HG02798 (cell line): Measurements from ENCODE around the gene SH3TC1.

Source experiments
- ATAC-seq: cut with Tn5 transposase; IDR thresholded peaks from one replicate; pipeline ENCODE4 v1.9.1; 2021; ENCODE audit warnings: mild to moderate bottlenecking; ENCODE audit not compliant: unreplicated experiment, poor library complexity

The SH3TC1 gene

GRCh38 chr4:8198906-8199593 lies at the start of gene SH3TC1:
Gene SH3TC1, plus strand, starts transcription at chr4:8199290. Its CDS starts 5,905 bp downstream, at chr4:8205195.
- peak; percentile 81 for ATAC-seq

- ATAC-seq: no peak
Observed at GRCh38 chr4:8149664-8150063, 49.4 kb upstream of the SH3TC1 start.

- no peak for ATAC-seq
Observed at GRCh38 chr4:8150152-8151090, 48.7 kb upstream of the SH3TC1 start.

DNA sequence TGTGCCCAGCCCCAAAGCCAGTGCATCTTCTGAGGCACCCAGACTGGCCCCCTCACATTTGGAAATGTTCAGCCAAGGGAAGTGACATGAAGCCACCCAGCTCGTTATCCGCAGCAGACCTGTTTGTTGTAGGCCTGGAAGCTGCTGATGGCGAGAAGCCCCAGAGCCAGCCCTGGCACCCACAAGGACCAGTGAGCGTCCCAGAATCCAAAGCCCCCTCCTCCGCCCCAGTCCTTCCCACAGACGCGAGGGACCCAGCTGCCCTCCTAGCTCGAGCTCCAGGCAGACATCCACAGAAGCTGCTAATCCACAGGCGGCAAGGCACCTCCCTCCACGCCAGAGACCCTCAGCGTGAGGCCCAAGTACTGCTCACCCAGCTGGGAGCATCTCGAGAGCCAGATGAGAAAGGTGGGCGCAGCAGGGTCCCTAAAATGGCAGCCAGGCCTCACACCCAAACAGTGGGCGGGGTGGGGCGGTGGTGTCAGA lies 47.9 kb upstream of the SH3TC1 start:
- ATAC-seq: no peak

DNA sequence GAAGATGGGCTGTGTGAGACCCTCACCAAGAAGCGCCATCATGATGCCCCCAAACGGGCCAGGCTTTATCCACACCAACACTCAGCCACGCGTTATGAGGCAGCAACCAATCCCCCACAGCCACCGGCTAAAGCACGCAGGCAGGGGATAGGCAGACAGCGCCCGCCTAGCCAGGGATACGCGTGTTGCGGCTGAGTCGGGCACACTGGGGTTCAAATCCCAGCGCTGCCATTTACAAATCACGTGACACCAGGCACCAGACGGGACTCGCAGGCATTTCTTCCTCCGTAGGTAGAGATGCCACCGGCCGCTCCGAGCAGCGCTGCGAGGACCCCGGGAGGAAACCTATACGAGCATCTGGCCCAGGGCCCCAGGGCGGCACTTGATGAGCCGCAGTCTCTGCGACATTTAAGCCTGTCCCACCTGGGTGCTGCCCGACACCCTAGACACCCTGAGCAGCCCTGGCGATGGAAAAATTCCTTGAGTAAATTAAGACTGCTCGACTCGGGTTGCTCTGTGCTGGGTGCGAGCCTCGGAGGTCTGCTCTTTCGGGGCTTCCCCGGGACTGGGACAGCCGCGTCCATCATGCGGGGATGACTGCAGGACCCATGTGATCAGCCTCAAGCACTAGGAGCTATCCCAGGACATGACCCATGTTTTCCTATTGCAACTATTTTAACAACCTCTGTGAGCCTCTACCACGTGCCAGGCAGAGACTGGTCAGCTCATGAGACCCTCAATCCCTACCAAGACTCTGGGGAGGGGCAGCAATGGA lies 46.8 kb upstream of the SH3TC1 start:
- no peak for ATAC-seq

DNA sequence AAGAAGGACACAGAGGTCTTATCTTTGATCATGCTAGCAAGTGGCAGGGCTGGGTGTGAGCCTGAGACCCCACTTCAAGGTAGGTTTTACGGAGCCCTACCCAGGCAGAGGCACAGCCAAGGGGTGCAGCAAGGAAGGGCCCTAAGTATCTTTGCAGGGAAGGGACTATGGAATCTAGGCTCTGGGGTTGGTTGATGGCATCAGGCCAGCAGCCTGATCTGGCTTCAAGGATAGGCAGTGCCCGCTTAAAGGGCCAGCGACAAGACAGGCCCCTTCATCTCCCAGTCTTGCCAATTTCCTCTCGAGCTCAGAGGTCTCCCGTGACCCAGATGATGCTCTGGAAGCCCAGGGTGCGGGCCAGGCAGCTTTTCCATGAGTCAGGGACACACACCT lies 46.2 kb upstream of the SH3TC1 start:
- no peak for ATAC-seq

DNA sequence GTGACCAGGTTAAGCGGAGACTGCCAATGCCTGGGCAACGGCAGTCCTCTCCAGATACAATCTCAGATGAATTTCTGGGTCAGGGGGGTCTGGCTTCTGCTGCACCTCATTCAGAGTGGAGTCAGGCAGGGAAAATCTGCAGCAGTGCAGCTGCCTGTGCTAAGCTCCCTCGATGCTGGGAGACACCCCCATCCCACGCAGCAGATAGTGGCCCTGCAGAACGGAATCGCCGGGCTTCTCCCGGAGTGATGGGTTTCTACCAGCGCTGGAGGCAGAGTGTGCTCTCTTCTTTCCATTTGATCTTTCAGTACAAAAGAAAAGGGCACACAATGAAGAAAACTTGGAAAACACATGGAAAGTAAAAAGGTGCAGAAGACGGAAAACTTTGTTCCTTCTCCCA lies 45.6 kb upstream of the SH3TC1 start:
- ATAC-seq: no peak

DNA sequence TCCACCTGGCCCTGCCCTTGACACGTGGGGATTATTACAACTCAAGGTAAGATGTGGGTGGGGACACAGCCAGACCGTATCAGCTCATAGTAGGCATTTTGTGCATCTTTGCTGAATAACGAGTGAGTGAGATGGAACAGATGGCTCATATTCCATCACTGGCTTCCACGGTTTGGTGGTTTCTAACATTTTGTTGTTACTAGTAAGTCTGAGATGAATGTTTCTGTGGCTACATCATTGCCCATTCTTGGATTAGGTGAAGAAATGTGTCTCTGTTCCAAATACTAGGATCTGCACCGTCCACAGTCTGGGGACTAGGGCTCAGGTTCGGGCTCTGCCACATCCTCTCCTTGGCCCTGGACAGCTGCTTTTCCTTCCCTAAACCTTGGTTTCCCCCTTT lies 44.0 kb upstream of the SH3TC1 start:
- ATAC-seq: no peak

DNA sequence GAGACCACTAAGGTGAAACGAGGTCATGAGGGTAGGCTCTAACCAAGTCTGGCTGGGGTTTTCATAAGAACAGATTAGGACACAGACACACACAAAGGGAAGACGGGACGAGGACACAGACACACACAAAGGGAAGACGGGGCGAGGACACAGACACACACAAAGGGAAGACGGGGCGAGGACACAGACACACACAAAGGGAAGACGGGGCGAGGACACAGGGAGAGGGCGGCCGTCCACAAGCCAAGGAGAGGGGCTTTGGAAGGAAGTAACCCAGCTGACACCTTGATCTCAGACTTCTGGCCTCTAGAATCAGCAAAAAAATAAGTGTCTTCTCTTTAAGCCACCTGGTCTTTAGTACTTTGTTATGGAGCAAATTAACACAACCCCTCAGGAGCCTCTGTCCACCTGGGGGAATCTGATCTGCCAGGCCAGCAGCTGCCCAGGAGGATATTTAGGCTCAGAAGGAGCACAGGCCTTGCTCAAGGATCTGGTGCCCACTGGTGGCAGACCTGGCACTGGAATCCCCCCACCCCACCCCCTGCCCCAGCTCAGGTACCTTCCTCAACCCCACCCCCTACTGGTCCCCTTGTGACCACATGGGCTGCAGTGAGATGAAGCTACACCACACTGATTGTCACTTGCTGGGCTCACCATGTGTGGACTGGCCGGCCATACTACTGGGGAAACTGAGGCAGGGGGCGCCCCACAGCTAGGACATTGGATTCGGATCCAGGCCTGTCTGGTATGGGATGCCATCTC lies 43.2 kb upstream of the SH3TC1 start:
- no peak for ATAC-seq

DNA sequence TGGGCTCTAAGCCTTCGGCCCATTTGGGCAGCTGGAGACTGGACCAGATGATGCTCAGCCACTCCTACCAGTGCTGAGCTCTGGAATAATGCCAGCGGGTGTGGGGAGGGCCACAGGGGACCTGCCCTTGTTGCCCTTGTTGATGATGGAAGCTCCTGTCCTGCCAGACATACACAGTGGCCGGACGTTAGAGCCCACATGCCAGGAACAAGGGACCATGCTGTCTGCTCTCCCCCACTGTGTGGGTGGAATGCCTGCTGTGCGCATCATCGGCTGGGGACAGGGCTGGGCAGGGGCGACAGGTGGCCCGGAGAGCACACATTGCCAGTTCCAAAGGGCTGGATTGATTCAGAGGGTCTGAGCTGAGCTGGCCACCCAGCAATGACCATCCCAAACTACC lies 42.5 kb upstream of the SH3TC1 start:
- ATAC-seq: no peak

DNA sequence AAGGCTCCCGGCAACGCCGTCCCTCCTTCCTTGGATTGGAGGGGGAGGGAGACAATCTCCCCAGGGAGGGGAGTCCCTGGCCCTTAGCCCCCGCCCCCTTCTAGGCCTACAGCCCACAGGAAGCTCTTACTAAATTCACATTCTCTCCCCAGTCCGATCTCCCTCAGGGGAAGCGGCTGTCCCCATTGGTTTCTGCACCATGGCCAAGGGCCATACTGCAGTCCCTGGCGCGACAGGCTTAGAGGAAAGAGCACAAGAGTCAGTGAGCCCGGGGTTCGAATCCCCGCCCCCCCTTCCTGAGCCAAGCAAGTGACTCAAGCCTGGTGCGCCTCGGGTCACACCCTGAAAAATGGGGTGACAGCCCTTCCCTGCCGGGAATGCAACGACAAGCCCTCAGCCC lies 41.6 kb upstream of the SH3TC1 start:
- no peak for ATAC-seq

DNA sequence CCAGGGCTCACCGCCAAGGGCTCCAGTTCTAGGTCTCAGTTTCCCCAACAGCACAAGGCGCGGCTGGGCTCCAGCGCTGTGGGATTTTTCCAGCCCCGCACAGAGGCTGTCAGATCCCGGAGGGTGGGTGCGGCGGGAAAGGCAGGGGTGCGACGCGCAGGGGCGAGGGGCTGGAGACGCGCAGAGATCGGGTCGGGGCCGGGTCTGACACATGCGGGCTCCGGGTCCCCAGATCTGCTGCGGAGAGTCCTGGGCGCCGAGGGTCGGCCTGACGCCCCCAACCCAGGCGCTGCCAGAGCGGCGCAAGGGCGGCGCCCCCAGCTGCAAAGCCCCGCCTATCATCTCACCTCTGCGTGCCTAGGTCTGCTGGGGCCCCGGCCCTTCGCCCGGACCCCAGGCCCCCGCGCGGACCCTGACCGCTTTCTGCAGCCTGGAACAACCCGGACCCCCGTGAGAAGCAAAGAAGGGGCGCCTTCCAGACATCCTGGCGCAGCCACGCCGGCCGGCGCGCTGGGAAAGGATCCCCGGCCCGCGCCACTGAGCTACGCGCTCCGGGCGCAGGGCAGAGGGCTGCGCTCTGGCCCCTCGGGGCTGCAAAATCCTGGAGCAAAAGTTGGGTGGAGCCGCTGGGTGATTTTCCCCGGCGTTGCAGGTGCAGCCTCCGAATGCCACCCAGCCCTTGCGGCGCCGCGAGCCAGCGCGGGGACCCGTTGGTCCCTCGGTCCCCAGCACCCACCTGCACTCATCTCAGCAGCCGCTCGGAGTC lies 41.0 kb upstream of the SH3TC1 start:
- no peak for ATAC-seq

DNA sequence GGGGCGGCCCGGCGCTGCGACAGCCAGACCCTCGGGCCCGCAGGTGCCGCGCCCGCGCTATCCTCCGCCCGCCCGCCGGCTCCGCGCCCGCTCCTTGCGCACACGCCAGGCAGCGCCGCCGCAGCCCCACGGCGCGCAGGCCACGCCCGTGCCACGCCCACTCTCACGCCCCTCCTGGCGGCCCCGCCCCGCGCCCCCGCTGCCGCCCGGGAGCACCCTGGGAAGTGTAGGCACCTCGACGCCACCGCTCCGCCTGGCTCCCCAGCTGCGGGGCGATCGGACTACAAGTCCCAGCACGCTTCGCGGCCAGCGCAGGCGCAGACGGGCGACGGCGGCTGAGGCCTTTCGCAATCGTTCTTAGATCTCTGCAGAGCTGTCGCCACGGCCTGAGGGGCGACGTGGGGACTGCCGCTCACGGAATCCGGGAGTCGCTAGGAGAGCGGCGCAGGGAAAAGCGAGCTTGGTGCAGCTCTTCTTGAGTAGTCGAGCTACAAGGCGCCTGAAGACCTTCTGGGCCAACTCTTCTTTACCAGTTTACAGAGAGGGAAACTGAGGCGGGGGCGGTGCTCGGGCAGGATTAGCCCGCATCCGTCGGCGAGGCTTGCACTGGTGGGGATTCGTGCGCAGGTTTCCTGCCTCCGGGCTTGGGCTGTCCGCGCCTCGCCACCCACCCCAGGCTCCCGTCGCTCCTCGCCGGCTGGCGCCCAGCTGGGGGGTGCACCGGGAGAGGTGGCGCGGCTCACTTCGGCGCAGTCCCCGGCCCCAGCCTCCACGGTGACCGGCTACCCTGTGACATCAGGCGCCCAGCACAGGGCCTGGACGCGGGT lies 40.2 kb upstream of the SH3TC1 start, which contains the start of gene ABLIM2:
TSS of gene ABLIM2 (minus strand) at position 104 of the 827 bp plus-strand sequence. CDS start 124 bp downstream, outside the sequence.
- peak; percentile 98 for ATAC-seq

DNA sequence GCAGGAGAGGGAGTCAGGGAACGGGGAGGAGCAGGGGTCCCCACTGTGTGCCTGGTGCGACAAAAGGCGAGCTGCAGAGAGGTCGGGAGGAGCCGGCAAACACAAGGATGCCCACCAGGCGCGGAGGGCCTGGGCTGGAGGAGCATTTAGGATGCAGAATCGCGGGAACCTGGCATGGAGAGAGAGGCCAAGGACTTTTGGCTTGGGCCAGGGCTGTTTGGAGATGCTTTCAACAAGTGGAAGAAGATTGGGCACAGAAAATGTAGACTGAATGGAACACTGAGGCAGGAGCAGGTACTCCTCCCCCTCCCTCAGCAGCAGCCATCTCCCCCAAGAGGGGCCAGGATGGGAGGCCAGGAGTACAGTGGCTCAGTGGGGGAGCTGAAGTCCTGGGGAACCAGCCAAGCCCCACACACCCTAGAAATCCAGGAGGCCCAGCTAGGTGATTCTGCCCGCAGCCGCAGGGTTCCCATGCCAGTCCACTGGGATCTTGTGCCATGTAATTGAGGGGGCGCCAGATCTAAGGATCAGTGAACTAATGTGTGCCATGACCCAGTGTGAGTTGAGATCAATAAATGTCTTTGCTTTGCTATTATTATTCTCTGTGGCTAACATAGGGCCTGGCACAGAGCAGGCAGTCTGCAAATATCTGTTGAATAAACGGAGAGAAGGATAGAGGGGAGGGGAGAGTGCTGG lies 39.4 kb upstream of the SH3TC1 start:
- ATAC-seq: no peak

- no peak for ATAC-seq
Observed at GRCh38 chr4:8160233-8160560, 38.9 kb upstream of the SH3TC1 start.

DNA sequence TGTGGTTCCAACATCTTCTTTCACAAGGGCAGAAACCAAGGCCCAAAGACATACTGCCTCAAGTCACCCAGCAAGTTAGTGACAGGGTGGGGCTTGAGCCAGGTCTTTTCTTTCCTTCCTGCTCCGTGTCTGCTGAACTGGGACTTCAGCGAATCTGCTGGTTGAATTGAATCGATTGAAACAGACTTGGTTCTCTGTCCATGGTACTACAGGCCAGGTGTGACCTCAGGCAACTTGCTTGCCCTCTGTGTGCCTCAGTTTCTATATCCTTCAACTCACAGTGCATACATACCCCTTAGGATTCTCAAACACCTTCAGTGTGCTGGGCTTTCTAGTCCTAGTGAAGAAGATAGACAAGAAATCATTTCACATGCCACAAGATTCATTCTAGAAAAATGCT lies 38.5 kb upstream of the SH3TC1 start:
- ATAC-seq: no peak

- no peak for ATAC-seq
Observed at GRCh38 chr4:8162625-8163024, 36.5 kb upstream of the SH3TC1 start.

DNA sequence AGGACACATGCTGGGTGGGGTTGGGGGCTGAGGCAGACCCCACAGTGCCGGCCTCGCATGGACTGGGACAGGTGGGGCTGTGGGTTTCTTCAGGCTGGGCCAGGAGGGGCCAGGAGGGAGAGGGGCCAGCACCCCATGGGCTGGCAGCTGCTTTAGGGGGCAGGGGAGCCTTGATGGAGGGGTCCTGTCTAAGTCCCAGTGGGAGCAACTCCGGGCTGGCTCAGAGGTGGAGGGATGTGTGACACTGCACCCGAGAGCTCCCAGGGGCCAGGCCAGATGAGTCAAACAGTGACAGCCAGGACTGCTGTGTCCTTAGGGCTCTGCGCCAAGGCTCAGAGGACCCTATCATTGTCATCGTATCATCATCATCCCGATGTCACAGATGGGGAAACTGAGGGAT lies 36.1 kb upstream of the SH3TC1 start:
- no peak for ATAC-seq
